NCI-H345 (cell line): ENCODE data around the gene ODF2.

Experiments used
- DNase-seq: peaks from one replicate; lab custom pipeline; 2025; lab: John Stamatoyannopoulos, UW

Gene ODF2

GRCh38 chr9:128528445-128529160 lies 72.8 kb downstream of the ODF2 start:
- no peak for DNase-seq

- no peak for DNase-seq
These were observed 73.4 kb downstream of the ODF2 start for GRCh38 chr9:128529191-128529590.

- DNase-seq, result no peak
These were observed 76.8 kb downstream of the ODF2 start for GRCh38 chr9:128532581-128532980.

GRCh38 chr9:128540634-128541360 lies 85.0 kb downstream of the ODF2 start:
- DNase-seq, result no peak

- no peak for DNase-seq
These were observed 90.7 kb downstream of the ODF2 start for GRCh38 chr9:128546504-128546903.

- no peak for DNase-seq
These were observed 93.1 kb downstream of the ODF2 start for GRCh38 chr9:128548876-128549275.

GRCh38 chr9:128550226-128550625 lies 94.4 kb downstream of the ODF2 start:
- no peak for DNase-seq
